ENCODE data around the gene CDH22. TPM values are rescaled to one million over a fixed set of nuclear protein-coding genes. Genes with fewer than 3 reads are reported as not detected.

Gene CDH22
- total and polyA plus RNA-seq, 4 donors = 0.03 to 0.25 (median 0.09) TPM

GRCh38 chr20:46353500-46354206, 45.4 kb upstream of the CDH22 start:
- no peak for DNase-seq
- Histone ChIP-seq H3K4me1 (ENCODE audit: control insufficient read depth in 5 of 5, insufficient read depth in 5 of 5, low read length in 5 of 5) (peaks cover 0 to 9% (median 4%) of the 10 kb centered on the region in 5 donors), H3K9me3 (ENCODE audit: control insufficient read depth in 4 of 4, insufficient read depth in 3 of 4, low read length in 3 of 4) (no peaks in the 10 kb centered on the region), H3K9ac (ENCODE audit: insufficient read depth in 1 of 2, low read length in 2 of 2) (no peak overlapping the region), H3K27me3 (ENCODE audit: control insufficient read depth in 3 of 3, insufficient read depth in 3 of 3, low read length in 2 of 3) (no peaks in the 10 kb centered on the region), H3K4me3 (no peak overlapping the region), H3K27ac (ENCODE audit: low read depth in 1 of 2, low read length in 1 of 2) (no peak overlapping the region), H3K36me3 (ENCODE audit: control insufficient read depth in 4 of 4, insufficient read depth in 4 of 4, low read length in 4 of 4) (peaks cover 0 to 38% (median 12%) of the 10 kb centered on the region in 4 donors)
- no peak for ATAC-seq (ENCODE audit: insufficient read depth, low FRiP score)
- 83 to 84% methylated on average over 14 of the region's 14 CpGs for WGBS, 2 donors
- TF ChIP-seq, protein P1, sequence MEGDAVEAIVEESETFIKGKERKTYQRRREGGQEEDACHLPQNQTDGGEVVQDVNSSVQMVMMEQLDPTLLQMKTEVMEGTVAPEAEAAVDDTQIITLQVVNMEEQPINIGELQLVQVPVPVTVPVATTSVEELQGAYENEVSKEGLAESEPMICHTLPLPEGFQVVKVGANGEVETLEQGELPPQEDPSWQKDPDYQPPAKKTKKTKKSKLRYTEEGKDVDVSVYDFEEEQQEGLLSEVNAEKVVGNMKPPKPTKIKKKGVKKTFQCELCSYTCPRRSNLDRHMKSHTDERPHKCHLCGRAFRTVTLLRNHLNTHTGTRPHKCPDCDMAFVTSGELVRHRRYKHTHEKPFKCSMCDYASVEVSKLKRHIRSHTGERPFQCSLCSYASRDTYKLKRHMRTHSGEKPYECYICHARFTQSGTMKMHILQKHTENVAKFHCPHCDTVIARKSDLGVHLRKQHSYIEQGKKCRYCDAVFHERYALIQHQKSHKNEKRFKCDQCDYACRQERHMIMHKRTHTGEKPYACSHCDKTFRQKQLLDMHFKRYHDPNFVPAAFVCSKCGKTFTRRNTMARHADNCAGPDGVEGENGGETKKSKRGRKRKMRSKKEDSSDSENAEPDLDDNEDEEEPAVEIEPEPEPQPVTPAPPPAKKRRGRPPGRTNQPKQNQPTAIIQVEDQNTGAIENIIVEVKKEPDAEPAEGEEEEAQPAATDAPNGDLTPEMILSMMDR (IDR thresholded peaks at IDR 0.05; ENCODE audit: control extremely low read depth, extremely low read depth) = no peak

GRCh38 chr20:46352370-46352938, 44.2 kb upstream of the CDH22 start:
- H3K9ac ChIP-seq (ENCODE audit: insufficient read depth in 1 of 2, low read length in 2 of 2) = no peak overlapping the region
- no peak overlapping the region for H3K27ac ChIP-seq (ENCODE audit: low read depth in 1 of 2, low read length in 1 of 2)
- H3K9me3 ChIP-seq (ENCODE audit: control insufficient read depth in 4 of 4, insufficient read depth in 3 of 4, low read length in 3 of 4) = no peaks in the 10 kb centered on the region
- H3K4me1 ChIP-seq (ENCODE audit: control insufficient read depth in 5 of 5, insufficient read depth in 5 of 5, low read length in 5 of 5) = peaks cover 0 to 6% (median 0%) of the 10 kb centered on the region in 5 donors
- peaks cover 0 to 39% (median 10%) of the 10 kb centered on the region in 4 donors for H3K36me3 ChIP-seq (ENCODE audit: control insufficient read depth in 4 of 4, insufficient read depth in 4 of 4, low read length in 4 of 4)
- DNase-seq (no peak), ATAC-seq (ENCODE audit: insufficient read depth, low FRiP score) (no peak)
- TF ChIP-seq, protein P1 (IDR thresholded peaks at IDR 0.05; ENCODE audit: control extremely low read depth, extremely low read depth) = no peak
- no peaks in the 10 kb centered on the region for H3K27me3 ChIP-seq (ENCODE audit: control insufficient read depth in 3 of 3, insufficient read depth in 3 of 3, low read length in 2 of 3)
- no peak overlapping the region for H3K4me3 ChIP-seq
- WGBS, 2 donors = 90 to 91% methylated on average over 18 of the region's 18 CpGs

- H3K4me3 ChIP-seq = no peak overlapping the region
- H3K36me3 ChIP-seq (ENCODE audit: control insufficient read depth in 4 of 4, insufficient read depth in 4 of 4, low read length in 4 of 4) = peaks cover 0 to 40% (median 10%) of the 10 kb centered on the region in 4 donors
- WGBS, 2 donors = 84 to 93% methylated on average over 7 of the region's 7 CpGs
- ATAC-seq (ENCODE audit: insufficient read depth, low FRiP score) (no peak), DNase-seq (no peak)
- no peak overlapping the region for H3K9ac ChIP-seq (ENCODE audit: insufficient read depth in 1 of 2, low read length in 2 of 2)
- no peak overlapping the region for H3K27ac ChIP-seq (ENCODE audit: low read depth in 1 of 2, low read length in 1 of 2)
- TF ChIP-seq, protein P1 (IDR thresholded peaks at IDR 0.05; ENCODE audit: control extremely low read depth, extremely low read depth) = no peak
- H3K9me3 ChIP-seq (ENCODE audit: control insufficient read depth in 4 of 4, insufficient read depth in 3 of 4, low read length in 3 of 4) = no peaks in the 10 kb centered on the region
- H3K4me1 ChIP-seq (ENCODE audit: control insufficient read depth in 5 of 5, insufficient read depth in 5 of 5, low read length in 5 of 5) = no peaks in the 10 kb centered on the region
- H3K27me3 ChIP-seq (ENCODE audit: control insufficient read depth in 3 of 3, insufficient read depth in 3 of 3, low read length in 2 of 3) = no peaks in the 10 kb centered on the region
Measured at GRCh38 chr20:46351357-46352058, 43.2 kb upstream of the CDH22 start.

Measured in lung (tissue), 12 donors.